ENCODE results near the gene SLC50A1.
A peak's percentile ranks its signal among the peaks of the same experiment; 100 is the strongest.

The SLC50A1 gene

DNA sequence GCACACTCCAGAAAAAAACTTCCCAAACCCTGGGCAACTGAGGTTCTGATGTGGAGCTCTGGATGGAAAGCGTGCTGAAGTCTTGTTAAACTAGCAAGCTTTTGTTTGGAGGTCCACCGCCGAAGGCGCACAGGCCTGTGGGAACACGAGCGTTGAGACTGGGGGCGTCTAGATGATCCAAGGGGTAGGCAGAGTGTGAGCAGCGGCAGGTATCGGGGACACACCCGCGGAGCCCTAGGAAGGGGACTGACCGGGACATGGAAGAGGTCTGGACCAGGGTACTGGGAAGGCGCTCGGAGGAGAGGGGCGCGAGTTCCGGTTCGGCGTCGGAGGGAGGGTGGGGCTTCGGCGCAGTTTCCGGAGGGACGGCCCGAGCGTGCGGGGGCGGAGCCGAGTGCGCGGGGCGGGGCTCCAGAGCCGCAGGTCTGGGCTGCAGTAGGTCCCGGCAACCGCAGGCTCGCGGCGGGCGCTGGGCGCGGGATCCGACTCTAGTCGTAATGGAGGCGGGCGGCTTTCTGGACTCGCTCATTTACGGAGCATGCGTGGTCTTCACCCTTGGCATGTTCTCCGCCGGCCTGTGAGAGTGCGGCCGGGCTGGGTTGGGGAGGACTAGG is at the start of gene SLC50A1:
Gene SLC50A1, plus strand, starts transcription at position 438 of the 614 bp plus-strand sequence. Its CDS starts 60 bp downstream, at position 498.
- peak within 1 kb of the TSS; percentile 95 to 99 for H3K4me3 ChIP-seq (ENCODE audit: low read depth in 1 of 2, low read length in 1 of 2)
- no peaks in the 10 kb centered on the region for H3K9me3 ChIP-seq
- peaks cover 3% of the 10 kb centered on the region for H3K27me3 ChIP-seq
- peaks cover 33 to 34% of the 10 kb centered on the region in 2 experiments for H3K4me1 ChIP-seq (ENCODE audit: control insufficient read depth in 1 of 2, insufficient read depth in 1 of 2, low read depth in 1 of 2, low read length in 1 of 2)
- peak; percentile 92 for TF ChIP-seq CTCF (IDR thresholded peaks at IDR 0.05)
- no peaks in the 10 kb centered on the region for H3K36me3 ChIP-seq
- H3K27ac ChIP-seq, result peak within 1 kb of the TSS; percentile 93

DNA sequence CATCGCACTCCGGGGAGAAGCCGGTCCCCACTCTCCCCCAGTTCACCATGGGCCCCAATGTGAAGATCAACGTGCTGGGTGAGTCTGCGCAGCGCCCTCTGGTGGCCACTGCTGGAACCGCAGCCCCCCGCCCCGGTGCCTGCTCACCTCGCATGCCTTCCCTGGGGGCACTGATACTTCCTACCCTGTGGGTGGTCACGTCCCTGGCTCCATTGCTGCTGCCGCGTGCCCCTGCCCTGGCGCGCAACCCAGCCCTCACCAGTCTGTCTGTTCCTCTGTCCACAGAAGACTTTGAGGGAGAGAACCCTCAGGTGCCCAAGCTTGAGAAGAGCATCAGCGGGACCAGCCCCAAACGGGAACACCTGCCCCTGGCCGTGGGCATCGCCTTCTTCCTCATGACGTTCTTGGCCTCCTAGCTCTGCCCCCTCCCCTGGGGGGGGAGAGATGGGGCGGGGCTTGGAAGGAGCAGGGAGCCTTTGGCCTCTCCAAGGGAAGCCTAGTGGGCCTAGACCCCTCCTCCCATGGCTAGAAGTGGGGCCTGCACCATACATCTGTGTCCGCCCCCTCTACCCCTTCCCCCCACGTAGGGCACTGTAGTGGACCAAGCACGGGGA is 49.4 kb upstream of the SLC50A1 start:
- Histone ChIP-seq H3K4me3 (ENCODE audit: low read depth in 1 of 2, low read length in 1 of 2) (peak overlapping the region; percentile 75 to 90), H3K27ac (no peak overlapping the region), H3K27me3 (peaks cover 33% of the 10 kb centered on the region), H3K36me3 (no peaks in the 10 kb centered on the region), H3K9me3 (no peaks in the 10 kb centered on the region), H3K4me1 (ENCODE audit: control insufficient read depth in 1 of 2, insufficient read depth in 1 of 2, low read depth in 1 of 2, low read length in 1 of 2) (peaks cover 40 to 44% of the 10 kb centered on the region in 2 experiments)
- TF ChIP-seq CTCF (IDR thresholded peaks at IDR 0.05), result peak; percentile 96

DNA sequence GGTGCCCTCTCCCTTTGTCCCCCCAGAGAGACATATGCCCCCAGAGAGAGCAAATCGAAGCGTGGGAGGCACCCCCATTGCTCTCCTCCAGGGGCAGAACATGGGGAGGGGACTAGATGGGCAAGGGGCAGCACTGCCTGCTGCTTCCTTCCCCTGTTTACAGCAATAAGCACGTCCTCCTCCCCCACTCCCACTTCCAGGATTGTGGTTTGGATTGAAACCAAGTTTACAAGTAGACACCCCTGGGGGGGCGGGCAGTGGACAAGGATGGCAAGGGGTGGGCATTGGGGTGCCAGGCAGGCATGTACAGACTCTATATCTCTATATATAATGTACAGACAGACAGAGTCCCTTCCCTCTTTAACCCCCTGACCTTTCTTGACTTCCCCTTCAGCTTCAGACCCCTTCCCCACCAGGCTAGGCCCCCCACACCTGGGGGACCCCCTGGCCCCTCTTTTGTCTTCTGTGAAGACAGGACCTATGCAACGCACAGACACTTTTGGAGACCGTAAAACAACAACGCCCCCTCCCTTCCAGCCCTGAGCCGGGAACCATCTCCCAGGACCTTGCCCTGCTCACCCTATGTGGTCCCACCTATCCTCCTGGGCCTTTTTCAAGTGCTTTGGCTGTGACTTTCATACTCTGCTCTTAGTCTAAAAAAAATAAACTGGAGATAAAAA is 48.7 kb upstream of the SLC50A1 start:
- Histone ChIP-seq H3K4me1 (ENCODE audit: control insufficient read depth in 1 of 2, insufficient read depth in 1 of 2, low read depth in 1 of 2, low read length in 1 of 2) (peaks cover 32 to 41% of the 10 kb centered on the region in 2 experiments), H3K27me3 (peaks cover 26% of the 10 kb centered on the region), H3K27ac (no peak overlapping the region), H3K4me3 (ENCODE audit: low read depth in 1 of 2, low read length in 1 of 2) (no peak overlapping the region), H3K9me3 (no peaks in the 10 kb centered on the region), H3K36me3 (no peaks in the 10 kb centered on the region)
- no peak for TF ChIP-seq CTCF (IDR thresholded peaks at IDR 0.05)

- Histone ChIP-seq H3K9me3 (no peaks in the 10 kb centered on the region), H3K27me3 (peaks cover 18% of the 10 kb centered on the region), H3K4me1 (ENCODE audit: control insufficient read depth in 1 of 2, insufficient read depth in 1 of 2, low read depth in 1 of 2, low read length in 1 of 2) (peaks cover 0 to 5% of the 10 kb centered on the region in 2 experiments), H3K27ac (no peak overlapping the region), H3K36me3 (no peaks in the 10 kb centered on the region), H3K4me3 (ENCODE audit: low read depth in 1 of 2, low read length in 1 of 2) (no peak overlapping the region)
- TF ChIP-seq CTCF (IDR thresholded peaks at IDR 0.05), result peak; percentile 97
Measured at GRCh38 chr1:155091071-155092051, 44.3 kb upstream of the SLC50A1 start.

DNA sequence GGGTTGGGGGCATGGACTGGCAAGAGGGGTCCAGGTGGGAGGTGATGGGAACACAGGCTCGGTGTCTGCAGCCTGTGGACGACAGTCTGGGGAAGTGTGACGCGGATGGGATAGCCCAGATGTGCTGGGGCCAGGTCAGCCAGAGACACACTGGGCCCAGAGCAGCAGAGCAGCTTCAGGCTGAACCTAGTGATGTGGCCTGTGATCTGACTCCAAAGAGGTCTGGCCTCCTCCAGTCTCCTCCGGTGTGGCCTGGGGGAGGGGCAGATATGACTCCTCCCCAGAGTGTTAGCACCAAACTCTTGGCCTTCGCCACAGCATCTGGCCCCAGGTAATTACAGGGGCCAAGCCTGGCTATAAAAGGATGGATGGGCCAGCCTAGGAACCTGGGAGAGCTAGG is 43.5 kb upstream of the SLC50A1 start:
- H3K27ac ChIP-seq, result no peak overlapping the region
- H3K36me3 ChIP-seq, result no peaks in the 10 kb centered on the region
- H3K4me1 ChIP-seq (ENCODE audit: control insufficient read depth in 1 of 2, insufficient read depth in 1 of 2, low read depth in 1 of 2, low read length in 1 of 2), result peaks cover 0 to 5% of the 10 kb centered on the region in 2 experiments
- H3K9me3 ChIP-seq, result no peaks in the 10 kb centered on the region
- H3K27me3 ChIP-seq, result peaks cover 20% of the 10 kb centered on the region
- TF ChIP-seq CTCF (IDR thresholded peaks at IDR 0.05), result no peak
- H3K4me3 ChIP-seq (ENCODE audit: low read depth in 1 of 2, low read length in 1 of 2), result no peak overlapping the region

All from neutrophil (primary cell).